ENCODE data around the gene RETN.

DNA sequence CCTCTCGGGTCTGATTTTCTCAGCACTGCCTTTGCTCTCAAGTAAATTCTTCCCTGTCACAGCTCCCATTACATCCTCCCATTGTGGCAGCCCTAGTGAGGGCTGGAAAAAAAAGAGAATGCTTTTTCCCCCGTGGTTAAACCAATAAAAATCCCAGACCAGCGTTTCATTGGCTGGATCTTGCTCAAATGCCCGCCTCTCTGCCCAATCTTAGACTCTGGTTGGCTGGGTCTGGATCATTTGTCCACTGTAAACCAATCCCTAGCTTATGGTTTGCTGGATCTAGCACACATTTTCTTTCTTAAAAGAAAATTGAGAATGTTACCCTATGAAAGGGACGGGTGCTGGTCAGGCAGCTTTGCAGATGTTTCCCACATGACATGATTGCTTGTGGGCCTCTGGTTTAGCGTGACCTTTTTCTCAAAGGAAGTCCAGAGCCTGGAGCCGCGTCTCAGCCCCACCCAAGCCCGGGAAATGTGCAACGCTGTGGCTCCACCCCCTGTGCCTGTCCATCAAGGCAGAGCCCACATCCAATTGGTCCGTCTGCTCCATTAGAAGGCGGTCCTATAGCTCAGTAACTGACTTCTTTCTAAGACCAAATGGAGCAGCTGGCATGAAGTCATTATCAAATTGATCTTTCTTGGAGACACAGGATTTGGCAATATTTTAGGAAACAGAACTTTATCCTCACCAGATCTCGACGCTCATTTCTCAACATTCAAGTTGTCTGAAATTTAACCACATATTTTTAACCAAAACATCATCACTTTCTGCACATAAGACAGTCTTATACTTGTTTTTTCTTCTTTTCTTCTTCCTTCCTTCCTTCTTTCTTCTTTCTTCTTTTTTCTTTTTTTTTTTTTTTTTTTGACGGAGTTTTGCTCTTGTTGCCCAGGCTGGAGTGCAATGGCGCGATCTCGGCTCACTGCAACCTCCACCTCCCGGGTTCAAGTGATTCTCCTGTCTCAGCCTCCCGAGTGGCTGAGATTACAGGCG lies 5.5 kb downstream of the RETN start:
- TF ChIP-seq, protein P1, sequence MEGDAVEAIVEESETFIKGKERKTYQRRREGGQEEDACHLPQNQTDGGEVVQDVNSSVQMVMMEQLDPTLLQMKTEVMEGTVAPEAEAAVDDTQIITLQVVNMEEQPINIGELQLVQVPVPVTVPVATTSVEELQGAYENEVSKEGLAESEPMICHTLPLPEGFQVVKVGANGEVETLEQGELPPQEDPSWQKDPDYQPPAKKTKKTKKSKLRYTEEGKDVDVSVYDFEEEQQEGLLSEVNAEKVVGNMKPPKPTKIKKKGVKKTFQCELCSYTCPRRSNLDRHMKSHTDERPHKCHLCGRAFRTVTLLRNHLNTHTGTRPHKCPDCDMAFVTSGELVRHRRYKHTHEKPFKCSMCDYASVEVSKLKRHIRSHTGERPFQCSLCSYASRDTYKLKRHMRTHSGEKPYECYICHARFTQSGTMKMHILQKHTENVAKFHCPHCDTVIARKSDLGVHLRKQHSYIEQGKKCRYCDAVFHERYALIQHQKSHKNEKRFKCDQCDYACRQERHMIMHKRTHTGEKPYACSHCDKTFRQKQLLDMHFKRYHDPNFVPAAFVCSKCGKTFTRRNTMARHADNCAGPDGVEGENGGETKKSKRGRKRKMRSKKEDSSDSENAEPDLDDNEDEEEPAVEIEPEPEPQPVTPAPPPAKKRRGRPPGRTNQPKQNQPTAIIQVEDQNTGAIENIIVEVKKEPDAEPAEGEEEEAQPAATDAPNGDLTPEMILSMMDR (IDR thresholded peaks at IDR 0.05), result no peak
- TF ChIP-seq POLR2AphosphoS5 (IDR thresholded peaks at IDR 0.05), result no peak
- no peak for TF ChIP-seq POLR2A (IDR thresholded peaks at IDR 0.05)

Data from gastroesophageal sphincter (tissue), 3 donors.